Endothelial cell of umbilical vein (primary cell): ENCODE measurements around the gene KLC3.

Experiments used
- EZH2 ChIP-seq: IDR thresholded peaks from 2 replicates; pipeline ENCODE4 v1.6.1; 2012; ENCODE audit warnings: borderline replicate concordance, low read depth, mild to moderate bottlenecking, moderate library complexity, low read length, inconsistent platforms; ENCODE audit not compliant: severe bottlenecking
- FOS ChIP-seq: IDR thresholded peaks from 2 replicates; pipeline ENCODE4 v1.6.1; 2011; ENCODE audit warnings: mild to moderate bottlenecking, low read length, moderate library complexity, borderline replicate concordance; ENCODE audit not compliant: insufficient read depth
- GATA2 ChIP-seq: IDR thresholded peaks from 2 replicates; pipeline ENCODE4 v1.7.0; 2011; ENCODE audit warnings: low read depth, mild to moderate bottlenecking, moderate library complexity, mixed read lengths, low read length; ENCODE audit not compliant: insufficient read length, insufficient read depth
- POLR2A ChIP-seq: IDR thresholded peaks from 2 replicates; pipeline ENCODE4 v1.6.1; 2012; ENCODE audit warnings: low read depth, mild to moderate bottlenecking, control low read depth, low read length
- POLR2AphosphoS5 ChIP-seq: IDR thresholded peaks from 2 replicates; pipeline ENCODE4 v1.6.1; 2012; ENCODE audit warnings: low read depth, mild to moderate bottlenecking, control low read depth, low read length, moderate library complexity; ENCODE audit not compliant: insufficient read depth
- TF ChIP-seq, protein P1 (sequence below), 2 donors: IDR thresholded peaks; 1 replicate in 1 of 2; 2 replicates in 1 of 2; pipeline ENCODE4 v1.5.1; 2011; ENCODE audit warnings: low read length in 2 of 2, mild to moderate bottlenecking in 2 of 2, moderate library complexity in 2 of 2, control low read depth in 1 of 2, inconsistent platforms in 1 of 2, low read depth in 1 of 2; ENCODE audit not compliant: insufficient read depth in 1 of 2; ENCODE audit errors: extremely low read depth in 1 of 2
- TF ChIP-seq, protein P2 (sequence below): IDR thresholded peaks from 2 replicates; pipeline ENCODE4 v1.6.1; 2011; ENCODE audit not compliant: insufficient read depth, insufficient read length

DNA sequence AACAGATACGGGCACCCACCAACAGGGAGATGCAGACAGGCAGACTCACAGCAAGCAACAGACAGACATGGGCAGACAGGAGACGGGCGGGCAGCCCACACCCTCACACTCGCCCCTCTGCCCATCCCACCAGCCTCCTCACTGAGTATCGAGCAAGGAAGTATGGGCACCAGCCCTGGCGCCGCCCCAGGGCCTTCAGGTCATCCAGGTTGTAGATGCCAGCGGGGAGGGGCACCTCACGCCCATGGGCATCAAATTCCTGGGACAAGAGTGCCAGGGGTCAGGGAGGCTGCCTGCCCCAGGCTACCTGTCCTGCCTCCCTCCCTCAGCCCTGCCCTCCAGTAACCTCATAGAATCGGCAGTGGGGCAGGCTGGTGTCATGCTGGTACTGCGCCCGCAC lies 24.1 kb downstream of the KLC3 start:
- no peak for TF ChIP-seq FOS
- TF ChIP-seq POLR2A = no peak
- TF ChIP-seq, protein P1, sequence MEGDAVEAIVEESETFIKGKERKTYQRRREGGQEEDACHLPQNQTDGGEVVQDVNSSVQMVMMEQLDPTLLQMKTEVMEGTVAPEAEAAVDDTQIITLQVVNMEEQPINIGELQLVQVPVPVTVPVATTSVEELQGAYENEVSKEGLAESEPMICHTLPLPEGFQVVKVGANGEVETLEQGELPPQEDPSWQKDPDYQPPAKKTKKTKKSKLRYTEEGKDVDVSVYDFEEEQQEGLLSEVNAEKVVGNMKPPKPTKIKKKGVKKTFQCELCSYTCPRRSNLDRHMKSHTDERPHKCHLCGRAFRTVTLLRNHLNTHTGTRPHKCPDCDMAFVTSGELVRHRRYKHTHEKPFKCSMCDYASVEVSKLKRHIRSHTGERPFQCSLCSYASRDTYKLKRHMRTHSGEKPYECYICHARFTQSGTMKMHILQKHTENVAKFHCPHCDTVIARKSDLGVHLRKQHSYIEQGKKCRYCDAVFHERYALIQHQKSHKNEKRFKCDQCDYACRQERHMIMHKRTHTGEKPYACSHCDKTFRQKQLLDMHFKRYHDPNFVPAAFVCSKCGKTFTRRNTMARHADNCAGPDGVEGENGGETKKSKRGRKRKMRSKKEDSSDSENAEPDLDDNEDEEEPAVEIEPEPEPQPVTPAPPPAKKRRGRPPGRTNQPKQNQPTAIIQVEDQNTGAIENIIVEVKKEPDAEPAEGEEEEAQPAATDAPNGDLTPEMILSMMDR (IDR thresholded peaks at IDR 0.05; ENCODE audit: extremely low read depth in 1 of 2, insufficient read depth in 1 of 2, low read depth in 1 of 2, low read length in 2 of 2) = no peak
- TF ChIP-seq POLR2AphosphoS5 = no peak
- no peak for TF ChIP-seq GATA2
- TF ChIP-seq EZH2 = no peak
- TF ChIP-seq, protein P2, sequence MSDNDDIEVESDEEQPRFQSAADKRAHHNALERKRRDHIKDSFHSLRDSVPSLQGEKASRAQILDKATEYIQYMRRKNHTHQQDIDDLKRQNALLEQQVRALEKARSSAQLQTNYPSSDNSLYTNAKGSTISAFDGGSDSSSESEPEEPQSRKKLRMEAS = no peak
